ENCODE results near the gene AASDH. TPM values are rescaled to one million over a fixed set of nuclear protein-coding genes. Genes with fewer than 3 reads are reported as not detected.

The AASDH gene
- total and polyA plus RNA-seq, 2 donors (not counting 1 experiment from before 2014, with no cell fraction given), result 6.9 to 15.2 TPM

- H3K27ac Mint-ChIP-seq, result no peak overlapping the region
- no peak for TF ChIP-seq EZH2 (IDR thresholded peaks at IDR 0.05; ENCODE audit: borderline replicate concordance, insufficient read depth, low read depth, low read length, poor library complexity, severe bottlenecking)
- TF ChIP-seq CTCF (IDR thresholded peaks at IDR 0.05), result no peak
- H3K4me2 ChIP-seq (replicated peaks; ENCODE audit: low read depth, low read length, poor library complexity, severe bottlenecking), result no peak overlapping the region
- ChIA-PET POLR2A (no interaction called here), CTCF (no interaction called here)
- H2AFZ ChIP-seq (ENCODE audit: insufficient read depth, low read depth, low read length, poor library complexity, severe bottlenecking), result no peak overlapping the region
- H3K4me3 Mint-ChIP-seq, result no peak overlapping the region
- H3K27me3 Mint-ChIP-seq, result no peaks in the 10 kb centered on the region
- H3K4me1 Mint-ChIP-seq, result no peaks in the 10 kb centered on the region
- intact Hi-C loops (cut with micrococcal nuclease), result no loop called here
- no peak overlapping the region for H3K4me3 ChIP-seq (ENCODE audit: control extremely low read depth in 1 of 5, extremely low read depth in 1 of 5, insufficient read depth in 1 of 5, low read depth in 2 of 5, low read length in 4 of 5)
- H3K36me3 ChIP-seq (replicated peaks in 1 of 2; ENCODE audit: control extremely low read depth in 1 of 2, control insufficient read depth in 1 of 2, extremely low read depth in 1 of 2, insufficient read depth in 2 of 2, low read length in 1 of 2), result no peaks in the 10 kb centered on the region
- no peak overlapping the region for H3K9ac ChIP-seq (ENCODE audit: low read length)
- no peak overlapping the region for H3K27ac ChIP-seq (ENCODE audit: low read length in 2 of 2)
- H3K27me3 ChIP-seq (replicated peaks in 1 of 4; ENCODE audit: control extremely low read depth in 1 of 4, control insufficient read depth in 3 of 4, insufficient read depth in 4 of 4, low read length in 3 of 4), result no peaks in the 10 kb centered on the region
- H3K79me2 ChIP-seq (ENCODE audit: control insufficient read depth, insufficient read depth, low read length), result no peaks in the 10 kb centered on the region
- no peak for DNase-seq
- H3K9me3 Mint-ChIP-seq (ENCODE audit: insufficient read depth), result no peaks in the 10 kb centered on the region
- 97% methylated on average over 50 of the region's 50 CpGs for WGBS (ENCODE audit: insufficient coverage)
- H4K20me1 ChIP-seq (ENCODE audit: control insufficient read depth, insufficient read depth, low read length, poor library complexity, severe bottlenecking), result no peaks in the 10 kb centered on the region
- H3K9me3 ChIP-seq (ENCODE audit: control extremely low read depth in 1 of 3, control insufficient read depth in 2 of 3, insufficient read depth in 1 of 3, low read length in 2 of 3), result peaks cover 0 to 14% (median 0%) of the 10 kb centered on the region in 3 donors
- no peaks in the 10 kb centered on the region for H3K4me1 ChIP-seq (ENCODE audit: control insufficient read depth in 2 of 2, insufficient read depth in 2 of 2, low read length in 2 of 2)
- ATAC-seq (ENCODE audit: low read depth), result no peak
Measured at GRCh38 chr4:56314207-56314915, 72.9 kb downstream of the AASDH start.

- Histone ChIP-seq H3K9ac (ENCODE audit: low read length) (no peak overlapping the region), H3K9me3 (ENCODE audit: control extremely low read depth in 1 of 3, control insufficient read depth in 2 of 3, insufficient read depth in 1 of 3, low read length in 2 of 3) (peaks cover 0 to 14% (median 0%) of the 10 kb centered on the region in 3 donors), H3K4me2 (replicated peaks; ENCODE audit: low read depth, low read length, poor library complexity, severe bottlenecking) (no peak overlapping the region), H3K79me2 (ENCODE audit: control insufficient read depth, insufficient read depth, low read length) (no peaks in the 10 kb centered on the region), H4K20me1 (ENCODE audit: control insufficient read depth, insufficient read depth, low read length, poor library complexity, severe bottlenecking) (no peaks in the 10 kb centered on the region), H3K4me1 (ENCODE audit: control insufficient read depth in 2 of 2, insufficient read depth in 2 of 2, low read length in 2 of 2) (no peaks in the 10 kb centered on the region), H3K27ac (ENCODE audit: low read length in 2 of 2) (no peak overlapping the region), H2AFZ (ENCODE audit: insufficient read depth, low read depth, low read length, poor library complexity, severe bottlenecking) (no peak overlapping the region), H3K4me3 (ENCODE audit: control extremely low read depth in 1 of 5, extremely low read depth in 1 of 5, insufficient read depth in 1 of 5, low read depth in 2 of 5, low read length in 4 of 5) (no peak overlapping the region), H3K36me3 (replicated peaks in 1 of 2; ENCODE audit: control extremely low read depth in 1 of 2, control insufficient read depth in 1 of 2, extremely low read depth in 1 of 2, insufficient read depth in 2 of 2, low read length in 1 of 2) (no peaks in the 10 kb centered on the region), H3K27me3 (replicated peaks in 1 of 4; ENCODE audit: control extremely low read depth in 1 of 4, control insufficient read depth in 3 of 4, insufficient read depth in 4 of 4, low read length in 3 of 4) (no peaks in the 10 kb centered on the region)
- H3K27me3 Mint-ChIP-seq, result no peaks in the 10 kb centered on the region
- CTCF ChIA-PET, result no interaction called here
- H3K4me1 Mint-ChIP-seq, result no peaks in the 10 kb centered on the region
- 97% methylated on average over 12 of the region's 12 CpGs for WGBS (ENCODE audit: insufficient coverage)
- no peak overlapping the region for H3K27ac Mint-ChIP-seq
- POLR2A ChIA-PET, result no interaction called here
- intact Hi-C loops (cut with micrococcal nuclease), result no loop called here
- DNase-seq (no peak), ATAC-seq (ENCODE audit: low read depth) (no peak)
- no peak overlapping the region for H3K4me3 Mint-ChIP-seq
- no peaks in the 10 kb centered on the region for H3K9me3 Mint-ChIP-seq (ENCODE audit: insufficient read depth)
- TF ChIP-seq EZH2 (IDR thresholded peaks at IDR 0.05; ENCODE audit: borderline replicate concordance, insufficient read depth, low read depth, low read length, poor library complexity, severe bottlenecking), result no peak
- TF ChIP-seq CTCF (IDR thresholded peaks at IDR 0.05), result no peak
Measured at GRCh38 chr4:56313132-56313531, 74.2 kb downstream of the AASDH start.

Measured in B cell (primary cell).